ENCODE results near the gene LDHAL6B. TPM values are rescaled to one million over a fixed set of nuclear protein-coding genes. Genes with fewer than 3 reads are reported as not detected.

The LDHAL6B gene
- total RNA-seq, 1 experiment from 2014 or later = not detected

DNA sequence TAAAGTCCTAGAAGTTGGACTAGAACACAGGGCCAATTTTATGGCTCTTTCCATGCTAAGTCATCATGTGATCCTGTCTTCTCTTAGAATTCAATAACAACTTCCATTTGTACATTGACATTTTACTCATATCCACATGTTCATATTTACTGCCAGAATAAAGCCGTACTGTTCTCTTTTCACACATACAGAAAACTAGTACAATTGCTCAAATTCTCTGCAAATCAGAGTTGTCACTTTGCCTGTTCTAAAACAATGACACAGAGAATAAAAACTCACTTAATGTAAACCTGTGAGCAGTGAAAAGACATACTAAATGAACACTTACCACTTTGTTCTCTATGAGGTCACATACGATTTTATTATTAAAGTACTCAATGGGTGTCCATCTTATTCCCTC lies 3.5 kb downstream of the LDHAL6B start:
- no peaks in the 10 kb centered on the region for H3K9me3 Mint-ChIP-seq
- peaks cover 40% of the 10 kb centered on the region for H3K36me3 Mint-ChIP-seq
- DNase-seq (ENCODE audit: low spot score) (no peak), ATAC-seq (no peak)
- ChIA-PET POLR2A (no interaction called here), CTCF (interaction anchor here (0.8 kb wide), 1 partner anchor 282 kb away, joined by 3 read pairs; no protein-coding TSS in a partner anchor)
- H3K4me1 Mint-ChIP-seq = no peaks in the 10 kb centered on the region
- H3K27ac Mint-ChIP-seq = no peak overlapping the region
- H3K27me3 Mint-ChIP-seq (ENCODE audit: low read depth) = no peaks in the 10 kb centered on the region
- no peak overlapping the region for H3K4me3 Mint-ChIP-seq
- TF ChIP-seq ATF3 (CRISPR knock-in tag; conservative IDR thresholded peaks at IDR 0.05) = no peak
- TF ChIP-seq FOXP4 (CRISPR knock-in tag; IDR thresholded peaks at IDR 0.05) = no peak

DNA sequence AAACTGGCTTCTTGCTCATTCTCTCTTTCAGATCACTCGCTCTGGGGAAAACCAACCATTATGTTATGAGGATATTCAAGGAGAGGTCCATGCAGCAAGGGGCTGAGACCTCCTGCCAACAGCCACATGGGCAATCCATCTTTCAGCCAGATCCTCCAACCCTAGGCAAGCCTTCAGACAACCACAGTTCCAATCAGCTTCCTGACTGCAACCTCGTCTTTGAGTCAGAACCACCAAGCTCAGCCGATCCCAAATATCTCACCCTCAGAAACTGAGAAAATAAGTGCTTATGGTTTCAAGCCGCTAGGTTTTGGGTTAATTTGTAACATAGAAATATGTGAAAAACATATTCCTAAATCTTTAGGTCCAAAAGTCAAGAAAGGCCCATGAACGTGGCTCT lies 10.3 kb downstream of the LDHAL6B start:
- H3K9me3 Mint-ChIP-seq = no peaks in the 10 kb centered on the region

More for the DNA sequence above, 10.3 kb downstream of the LDHAL6B start:
- H3K4me1 Mint-ChIP-seq = no peaks in the 10 kb centered on the region
- H3K27me3 Mint-ChIP-seq (ENCODE audit: low read depth) = no peaks in the 10 kb centered on the region
- H3K27ac Mint-ChIP-seq = no peak overlapping the region
- H3K36me3 Mint-ChIP-seq = peaks cover 23% of the 10 kb centered on the region
- DNase-seq (ENCODE audit: low spot score) = no peak
- TF ChIP-seq ZNF317 (CRISPR knock-in tag; IDR thresholded peaks at IDR 0.05; ENCODE audit: borderline replicate concordance, low read depth) = no peak
- no peak for TF ChIP-seq ZNF263 (CRISPR knock-in tag; IDR thresholded peaks at IDR 0.05; ENCODE audit: low read depth)
- TF ChIP-seq CREM (CRISPR knock-in tag; IDR thresholded peaks at IDR 0.05) = no peak
- no peak for TF ChIP-seq EMX1 (CRISPR knock-in tag; IDR thresholded peaks at IDR 0.05)
- TF ChIP-seq, protein P1, sequence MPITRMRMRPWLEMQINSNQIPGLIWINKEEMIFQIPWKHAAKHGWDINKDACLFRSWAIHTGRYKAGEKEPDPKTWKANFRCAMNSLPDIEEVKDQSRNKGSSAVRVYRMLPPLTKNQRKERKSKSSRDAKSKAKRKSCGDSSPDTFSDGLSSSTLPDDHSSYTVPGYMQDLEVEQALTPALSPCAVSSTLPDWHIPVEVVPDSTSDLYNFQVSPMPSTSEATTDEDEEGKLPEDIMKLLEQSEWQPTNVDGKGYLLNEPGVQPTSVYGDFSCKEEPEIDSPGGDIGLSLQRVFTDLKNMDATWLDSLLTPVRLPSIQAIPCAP (CRISPR knock-in tag; IDR thresholded peaks at IDR 0.05) = no peak
- TF ChIP-seq FOXP1 (CRISPR knock-in tag; IDR thresholded peaks at IDR 0.05; ENCODE audit: borderline replicate concordance) = no peak
- no peak for TF ChIP-seq FOXJ3 (CRISPR knock-in tag; IDR thresholded peaks at IDR 0.05; ENCODE audit: borderline replicate concordance)
- TF ChIP-seq AR (CRISPR knock-in tag; IDR thresholded peaks at IDR 0.05) = no peak
- TF ChIP-seq SOX15 (CRISPR knock-in tag; IDR thresholded peaks at IDR 0.05) = no peak
- no peak for TF ChIP-seq MXD4 (CRISPR knock-in tag; IDR thresholded peaks at IDR 0.05; ENCODE audit: borderline replicate concordance)
- no peak for TF ChIP-seq NR2C2 (CRISPR knock-in tag; IDR thresholded peaks at IDR 0.05)
- TF ChIP-seq, protein P2, sequence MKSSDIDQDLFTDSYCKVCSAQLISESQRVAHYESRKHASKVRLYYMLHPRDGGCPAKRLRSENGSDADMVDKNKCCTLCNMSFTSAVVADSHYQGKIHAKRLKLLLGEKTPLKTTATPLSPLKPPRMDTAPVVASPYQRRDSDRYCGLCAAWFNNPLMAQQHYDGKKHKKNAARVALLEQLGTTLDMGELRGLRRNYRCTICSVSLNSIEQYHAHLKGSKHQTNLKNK (CRISPR knock-in tag; IDR thresholded peaks at IDR 0.05) = no peak
- no peak for TF ChIP-seq MLX (CRISPR knock-in tag; IDR thresholded peaks at IDR 0.05)
- TF ChIP-seq SMAD3 (CRISPR knock-in tag; IDR thresholded peaks at IDR 0.05; ENCODE audit: borderline replicate concordance) = no peak
- TF ChIP-seq NFATC4 (CRISPR knock-in tag; IDR thresholded peaks at IDR 0.05) = no peak
- no peak for TF ChIP-seq FOXP4 (CRISPR knock-in tag; IDR thresholded peaks at IDR 0.05)
- no peak for TF ChIP-seq PREB (CRISPR knock-in tag; IDR thresholded peaks at IDR 0.05; ENCODE audit: borderline replicate concordance)
- TF ChIP-seq NFE2L1 (CRISPR knock-in tag; IDR thresholded peaks at IDR 0.05) = no peak
- TF ChIP-seq ZNF423 (CRISPR knock-in tag; IDR thresholded peaks at IDR 0.05) = no peak
- no peak for TF ChIP-seq GRHL2 (CRISPR knock-in tag; IDR thresholded peaks at IDR 0.05; ENCODE audit: insufficient replicate concordance, severe bottlenecking)
- no peak overlapping the region for H3K4me3 Mint-ChIP-seq
- ChIA-PET POLR2A (no interaction called here), CTCF (no interaction called here)
- no peak for ATAC-seq
